Neuronal stem cell (in vitro differentiated cells): ENCODE measurements around the gene FADS1.

Source experiments
- DNase-seq: peaks from one replicate; pipeline ENCODE4 v3.0.0-alpha.2; 2013; ENCODE audit warnings: low spot score
- H2AFZ ChIP-seq: one replicate; pipeline ENCODE4 v1.6.1; 2013; ENCODE audit warnings: mild to moderate bottlenecking, low read length, inconsistent platforms
- H2AK5ac ChIP-seq: 2 replicates; pipeline ENCODE4 v1.6.1; 2013; ENCODE audit warnings: low read depth, mild to moderate bottlenecking, inconsistent platforms, low read length, moderate library complexity, mixed read lengths
- H2BK120ac ChIP-seq: 2 replicates; pipeline ENCODE4 v1.6.1; 2013; ENCODE audit warnings: low read depth, mild to moderate bottlenecking, inconsistent platforms, low read length, moderate library complexity, mixed read lengths
- H2BK12ac ChIP-seq: one replicate; pipeline ENCODE4 v1.6.1; 2013; ENCODE audit warnings: low read length, inconsistent platforms
- H2BK15ac ChIP-seq: 2 replicates; pipeline ENCODE4 v1.6.1; 2013; ENCODE audit warnings: mild to moderate bottlenecking, low read length, inconsistent platforms, mixed read lengths
- H2BK5ac ChIP-seq: one replicate; pipeline ENCODE4 v1.6.1; 2013; ENCODE audit warnings: inconsistent platforms, mild to moderate bottlenecking, low read length, moderate library complexity
- H3K14ac ChIP-seq: one replicate; pipeline ENCODE4 v1.6.1; 2013; ENCODE audit warnings: low read length, inconsistent platforms
- H3K18ac ChIP-seq: 2 replicates; pipeline ENCODE4 v1.6.1; 2013; ENCODE audit warnings: low read length, inconsistent platforms
- H3K23ac ChIP-seq: 2 replicates; pipeline ENCODE4 v1.6.1; 2013; ENCODE audit warnings: low read depth, mild to moderate bottlenecking, mixed read lengths, low read length, inconsistent platforms; ENCODE audit not compliant: poor library complexity
- H3K27ac ChIP-seq: replicated peaks from 3 replicates; pipeline ENCODE4 v1.5.1; 2013; ENCODE audit warnings: low read length, inconsistent platforms
- H3K27me3 ChIP-seq, 3 experiments: 2 replicates each; pipeline ENCODE4 v1.6.1; 2013; ENCODE audit warnings: low read length in 3 of 3, mild to moderate bottlenecking in 2 of 3, inconsistent platforms in 1 of 3, low read depth in 1 of 3, mixed read lengths in 1 of 3, moderate library complexity in 1 of 3; ENCODE audit not compliant: control insufficient read depth in 3 of 3, insufficient read depth in 3 of 3
- H3K36me3 ChIP-seq, 2 donors: replicated peaks in 1 of 2; 2 replicates each; pipeline ENCODE4 v1.6.1; 2013; ENCODE audit warnings: low read length in 2 of 2; ENCODE audit not compliant: control insufficient read depth in 2 of 2, insufficient read depth in 2 of 2
- H3K4ac ChIP-seq: 2 replicates; pipeline ENCODE4 v1.6.1; 2013; ENCODE audit warnings: inconsistent platforms, mild to moderate bottlenecking, low read length, moderate library complexity
- H3K4me1 ChIP-seq, 2 donors: 1 replicate in 1 of 2; 2 replicates in 1 of 2; pipeline ENCODE4 v1.6.1; 2013; ENCODE audit warnings: low read length in 2 of 2, low read depth in 1 of 2; ENCODE audit not compliant: control insufficient read depth in 2 of 2, insufficient read depth in 1 of 2
- H3K4me2 ChIP-seq: one replicate; pipeline ENCODE4 v1.6.1; 2013; ENCODE audit warnings: mild to moderate bottlenecking, low read length, inconsistent platforms; ENCODE audit not compliant: insufficient read depth, poor library complexity, severe bottlenecking
- H3K4me3 ChIP-seq, 2 donors: 2 replicates each; pipeline ENCODE4 v1.5.1; 2013; ENCODE audit warnings: low read length in 2 of 2, mild to moderate bottlenecking in 2 of 2, inconsistent platforms in 1 of 2, moderate library complexity in 1 of 2
- H3K79me1 ChIP-seq: one replicate; pipeline ENCODE4 v1.6.1; 2013; ENCODE audit warnings: low read depth, mild to moderate bottlenecking, inconsistent platforms, low read length, moderate library complexity
- H3K9ac ChIP-seq: one replicate; pipeline ENCODE4 v1.6.1; 2013; ENCODE audit warnings: mild to moderate bottlenecking, low read depth, low read length, inconsistent platforms; ENCODE audit not compliant: poor library complexity
- H3K9me3 ChIP-seq, 2 donors: replicated peaks in 1 of 2; 2 replicates each; pipeline versions ENCODE3 to v1.6.1; 2013; ENCODE audit warnings: low read length in 2 of 2, mild to moderate bottlenecking in 2 of 2, inconsistent platforms in 1 of 2, low read depth in 1 of 2, mixed read lengths in 1 of 2, moderate library complexity in 1 of 2; ENCODE audit not compliant: control insufficient read depth in 2 of 2, insufficient read depth in 1 of 2
- H4K8ac ChIP-seq: one replicate; pipeline ENCODE4 v1.6.1; 2013; ENCODE audit warnings: low read depth, mild to moderate bottlenecking, inconsistent platforms, low read length, moderate library complexity
- H4K91ac ChIP-seq: one replicate; pipeline ENCODE4 v1.6.1; 2013; ENCODE audit warnings: low read length, low read depth, mild to moderate bottlenecking, inconsistent platforms; ENCODE audit not compliant: poor library complexity
- WGBS, 2 donors: extraction: QIAGEN DNeasy Blood & Tissue Kit; methylation state at CpG; one replicate each; pipeline ENCODE4 v1.1.7; 2013; ENCODE audit warnings: missing lambda C conversion rate in 2 of 2, mixed read lengths in 1 of 2; ENCODE audit not compliant: insufficient read length in 2 of 2, insufficient replicate concordance in 1 of 2; ENCODE audit errors: extremely low coverage in 2 of 2; 5-methylcytosine and 5-hydroxymethylcytosine counted together

FADS1 gene

DNA sequence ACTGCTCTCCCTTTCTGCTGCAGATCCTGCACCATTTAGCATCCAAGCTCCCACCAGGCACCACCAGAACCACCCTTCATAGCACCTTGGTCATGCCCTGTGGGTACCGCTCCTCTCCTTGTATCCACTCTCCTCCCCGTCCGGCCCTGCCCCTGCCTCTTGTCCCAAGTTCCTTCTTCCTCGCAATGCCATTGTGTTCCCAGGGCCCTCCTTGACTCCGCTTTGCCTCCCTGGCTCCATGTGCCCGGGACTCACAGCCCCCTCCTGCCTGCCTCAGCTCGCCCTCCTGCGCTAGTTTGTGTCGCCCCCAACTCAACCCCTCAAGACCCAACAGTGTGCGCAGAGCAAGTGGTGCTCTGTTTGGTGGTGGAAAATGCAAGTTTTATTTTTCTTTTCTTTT is 22.1 kb upstream of the FADS1 start:
- Histone ChIP-seq H3K4me2 (no peak overlapping the region), H4K91ac (no peak overlapping the region), H3K9me3 (no peaks in the 10 kb centered on the region), H3K27ac (no peak overlapping the region), H3K4me3 (no peak overlapping the region), H2AK5ac (no peak overlapping the region), H3K18ac (no peak overlapping the region), H2BK5ac (no peak overlapping the region), H2BK15ac (no peak overlapping the region), H3K27me3 (no peaks in the 10 kb centered on the region), H2BK12ac (no peak overlapping the region), H3K79me1 (peaks cover 32% of the 10 kb centered on the region), H2BK120ac (no peak overlapping the region), H2AFZ (no peak overlapping the region), H4K8ac (no peak overlapping the region), H3K4ac (no peak overlapping the region), H3K14ac (no peak overlapping the region), H3K23ac (peak overlapping the region; percentile 43), H3K4me1 (peaks cover 10 to 11% of the 10 kb centered on the region in 2 donors), H3K36me3 (peaks cover 64 to 99% of the 10 kb centered on the region in 2 donors), H3K9ac (no peak overlapping the region)
- DNase-seq: no peak
- no CpG with 5 or more reads among the region's 10 CpGs for WGBS, 2 donors

DNA sequence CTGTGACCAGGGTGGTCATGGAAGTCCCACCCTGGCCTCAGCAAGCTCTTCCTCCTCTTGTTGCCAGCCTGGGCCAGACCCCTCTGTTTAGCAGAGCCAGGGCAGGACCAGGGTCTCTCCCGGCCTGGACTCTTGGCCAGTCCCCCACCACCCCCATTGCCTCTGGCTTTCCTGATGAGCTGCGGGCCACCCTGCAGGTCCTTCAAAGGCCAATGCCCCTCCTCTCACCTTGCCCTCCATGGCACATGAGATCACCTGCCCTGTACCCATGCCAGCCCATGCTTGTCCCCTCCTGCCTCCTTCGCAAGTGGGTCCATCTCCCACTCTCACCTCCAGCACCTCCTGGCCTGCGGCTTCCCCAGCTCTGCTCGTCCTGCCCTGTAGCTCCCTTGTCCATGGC is 21.7 kb upstream of the FADS1 start:
- peaks cover 36% of the 10 kb centered on the region for H3K79me1 ChIP-seq
- H2AK5ac ChIP-seq: no peak overlapping the region
- H2BK12ac ChIP-seq: no peak overlapping the region
- H3K4me2 ChIP-seq: no peak overlapping the region
- H2AFZ ChIP-seq: no peak overlapping the region
- H3K4me1 ChIP-seq: peaks cover 14% of the 10 kb centered on the region in 2 donors
- H3K27me3 ChIP-seq: no peaks in the 10 kb centered on the region
- H3K36me3 ChIP-seq: peaks cover 68 to 99% of the 10 kb centered on the region in 2 donors
- H2BK5ac ChIP-seq: no peak overlapping the region
- peak overlapping the region; percentile 43 for H3K23ac ChIP-seq
- no peak overlapping the region for H3K4me3 ChIP-seq
- no peak overlapping the region for H4K8ac ChIP-seq
- H2BK15ac ChIP-seq: no peak overlapping the region
- no peak for DNase-seq
- no peaks in the 10 kb centered on the region for H3K9me3 ChIP-seq
- no peak overlapping the region for H3K18ac ChIP-seq
- H2BK120ac ChIP-seq: no peak overlapping the region
- no peak overlapping the region for H3K27ac ChIP-seq
- H3K4ac ChIP-seq: no peak overlapping the region
- H4K91ac ChIP-seq: no peak overlapping the region
- H3K9ac ChIP-seq: no peak overlapping the region
- H3K14ac ChIP-seq: no peak overlapping the region
- no CpG with 5 or more reads among the region's 5 CpGs for WGBS, 2 donors

DNA sequence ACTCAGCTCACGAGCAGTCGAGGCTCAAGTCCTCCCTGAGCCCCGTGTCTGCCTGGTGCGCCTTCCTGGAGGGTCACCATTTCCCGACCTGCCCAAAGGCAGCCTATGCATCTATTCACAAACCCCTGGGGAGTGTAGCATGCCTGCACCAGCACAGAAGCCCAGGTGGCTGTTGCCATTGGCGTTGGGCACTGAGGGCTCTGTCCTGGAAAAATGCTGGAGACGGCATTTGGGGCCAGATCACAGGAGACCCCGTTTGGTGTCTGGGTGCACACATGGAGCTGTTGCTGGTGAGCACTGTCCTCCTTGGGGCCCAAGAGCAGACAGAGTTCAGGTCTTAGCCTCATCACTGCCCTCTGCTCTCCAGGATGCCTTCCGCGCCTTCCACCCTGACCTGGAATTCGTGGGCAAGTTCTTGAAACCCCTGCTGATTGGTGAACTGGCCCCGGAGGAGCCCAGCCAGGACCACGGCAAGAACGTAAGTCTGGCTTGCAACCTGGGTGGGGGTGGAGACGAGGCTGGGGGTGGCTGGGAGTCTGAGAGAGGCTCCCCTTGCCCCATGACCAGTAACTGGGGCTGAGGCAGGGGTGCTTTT is 20.7 kb upstream of the FADS1 start:
- no peak overlapping the region for H2BK5ac ChIP-seq
- H3K27me3 ChIP-seq: no peaks in the 10 kb centered on the region
- no peak overlapping the region for H3K27ac ChIP-seq
- no peak overlapping the region for H2BK12ac ChIP-seq
- H3K9me3 ChIP-seq: no peaks in the 10 kb centered on the region
- no peak overlapping the region for H3K14ac ChIP-seq
- peaks cover 21 to 23% of the 10 kb centered on the region in 2 donors for H3K4me1 ChIP-seq
- H3K4ac ChIP-seq: no peak overlapping the region
- no peak overlapping the region for H3K4me2 ChIP-seq
- H2AFZ ChIP-seq: no peak overlapping the region
- no peak overlapping the region for H2AK5ac ChIP-seq
- H2BK15ac ChIP-seq: no peak overlapping the region
- no peak overlapping the region for H4K91ac ChIP-seq
- H3K9ac ChIP-seq: no peak overlapping the region
- no peak overlapping the region for H3K18ac ChIP-seq
- no peak overlapping the region for H3K4me3 ChIP-seq
- no peak for DNase-seq
- no peak overlapping the region for H4K8ac ChIP-seq
- WGBS, 2 donors: no CpG with 5 or more reads among the region's 15 CpGs
- H3K23ac ChIP-seq: peak overlapping the region; percentile 50
- peaks cover 68 to 99% of the 10 kb centered on the region in 2 donors for H3K36me3 ChIP-seq
- no peak overlapping the region for H2BK120ac ChIP-seq
- peaks cover 40% of the 10 kb centered on the region for H3K79me1 ChIP-seq

DNA sequence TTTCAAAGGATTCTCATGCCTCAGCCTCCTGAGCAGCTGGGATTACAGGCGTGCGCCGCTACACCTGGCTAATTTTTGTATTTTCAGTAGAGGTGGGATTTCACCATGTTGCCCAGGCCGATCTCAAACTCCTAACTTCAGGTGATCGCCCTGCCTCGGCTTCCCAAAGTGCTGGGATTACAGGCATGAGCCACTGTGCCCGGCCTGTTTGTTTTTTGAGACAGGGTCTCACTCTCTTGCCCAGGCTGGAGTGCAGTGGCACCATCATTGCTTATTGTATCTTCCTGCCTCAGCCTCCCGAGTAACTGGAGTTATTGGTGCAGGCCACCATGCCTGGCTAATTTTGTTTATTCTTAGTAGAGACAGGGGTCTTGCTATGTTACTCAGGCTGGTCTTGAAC is 19.4 kb upstream of the FADS1 start:
- no peak for DNase-seq
- Histone ChIP-seq H3K4me2 (no peak overlapping the region), H3K36me3 (peaks cover 66 to 99% of the 10 kb centered on the region in 2 donors), H3K4ac (no peak overlapping the region), H3K4me1 (peaks cover 33 to 36% of the 10 kb centered on the region in 2 donors), H2BK5ac (no peak overlapping the region), H2BK15ac (no peak overlapping the region), H3K27me3 (no peaks in the 10 kb centered on the region), H3K14ac (no peak overlapping the region), H3K18ac (no peak overlapping the region), H3K4me3 (no peak overlapping the region), H3K9me3 (no peaks in the 10 kb centered on the region), H4K8ac (no peak overlapping the region), H2BK12ac (no peak overlapping the region), H3K9ac (no peak overlapping the region), H4K91ac (no peak overlapping the region), H2BK120ac (no peak overlapping the region), H2AK5ac (no peak overlapping the region), H3K79me1 (peaks cover 34% of the 10 kb centered on the region), H3K27ac (no peak overlapping the region), H2AFZ (no peak overlapping the region), H3K23ac (no peak overlapping the region)
- WGBS, 2 donors: no CpG with 5 or more reads among the region's 8 CpGs
